Measurements from ENCODE around the gene SNX33. TPM values are rescaled to one million over a fixed set of nuclear protein-coding genes. Genes with fewer than 3 reads are reported as not detected.

SNX33 gene
- total RNA-seq, 1 donor from 2014 or later: 25.6 TPM

- H3K79me2 ChIP-seq (ENCODE audit: insufficient read depth, low read length): peaks cover 7% of the 10 kb centered on the region
- FAIRE-seq (no peak), DNase-seq (ENCODE audit: low read depth) (peak; percentile 44)
- no peaks in the 10 kb centered on the region for H3K27me3 ChIP-seq (ENCODE audit: insufficient read depth, low read length)
- Mint-ChIP-seq H3K4me1 (ENCODE audit: low read depth, unreplicated experiment) (peaks cover 39% of the 10 kb centered on the region), H3K27ac (ENCODE audit: unreplicated experiment) (peak overlapping the region; percentile 51), H3K36me3 (ENCODE audit: low read depth, unreplicated experiment) (peaks cover 8% of the 10 kb centered on the region), H3K9me3 (ENCODE audit: unreplicated experiment) (no peaks in the 10 kb centered on the region), H3K27me3 (ENCODE audit: low read depth, unreplicated experiment) (no peaks in the 10 kb centered on the region), H3K4me3 (ENCODE audit: unreplicated experiment) (no peak overlapping the region)
- H3K4me3 ChIP-seq (ENCODE audit: insufficient read depth, low read depth, low read length): no peak overlapping the region
- peak overlapping the region; percentile 96 for H3K27ac ChIP-seq (ENCODE audit: low read depth, low read length)
- peak overlapping the region; percentile 91 for H3K9ac ChIP-seq (ENCODE audit: low read length)
- TF ChIP-seq CTCF (IDR thresholded peaks at IDR 0.05; ENCODE audit: insufficient read depth, low read depth, low read length): no peak
- TF ChIP-seq EZH2 (IDR thresholded peaks at IDR 0.05; ENCODE audit: insufficient read depth, low read length): no peak
- no peaks in the 10 kb centered on the region for H4K20me1 ChIP-seq (ENCODE audit: insufficient read depth, low read length)
- peaks cover 56% of the 10 kb centered on the region for H3K4me1 ChIP-seq (ENCODE audit: insufficient read depth, low read length)
- H3K36me3 ChIP-seq (ENCODE audit: insufficient read depth, low read length): no peaks in the 10 kb centered on the region
- no peak overlapping the region for H2AFZ ChIP-seq (ENCODE audit: low read depth, low read length)
- peak overlapping the region; percentile 81 for H3K4me2 ChIP-seq (ENCODE audit: low read length)
- no peaks in the 10 kb centered on the region for H3K9me3 ChIP-seq (ENCODE audit: insufficient read depth, low read depth, low read length)
These were observed 24.3 kb downstream of the SNX33 start for GRCh38 chr15:75671730-75672602.

GRCh38 chr15:75672646-75673425 lies 25.1 kb downstream of the SNX33 start:
- Histone ChIP-seq H3K27ac (ENCODE audit: low read depth, low read length) (peak overlapping the region; percentile 96), H3K9me3 (ENCODE audit: insufficient read depth, low read depth, low read length) (no peaks in the 10 kb centered on the region), H3K4me1 (ENCODE audit: insufficient read depth, low read length) (peaks cover 48% of the 10 kb centered on the region), H4K20me1 (ENCODE audit: insufficient read depth, low read length) (no peaks in the 10 kb centered on the region), H3K4me3 (ENCODE audit: insufficient read depth, low read depth, low read length) (no peak overlapping the region), H2AFZ (ENCODE audit: low read depth, low read length) (no peak overlapping the region), H3K36me3 (ENCODE audit: insufficient read depth, low read length) (no peaks in the 10 kb centered on the region), H3K79me2 (ENCODE audit: insufficient read depth, low read length) (no peaks in the 10 kb centered on the region), H3K27me3 (ENCODE audit: insufficient read depth, low read length) (no peaks in the 10 kb centered on the region), H3K4me2 (ENCODE audit: low read length) (peak overlapping the region; percentile 81), H3K9ac (ENCODE audit: low read length) (peak overlapping the region; percentile 91)
- TF ChIP-seq CTCF (IDR thresholded peaks at IDR 0.05; ENCODE audit: insufficient read depth, low read depth, low read length) (no peak), EZH2 (IDR thresholded peaks at IDR 0.05; ENCODE audit: insufficient read depth, low read length) (no peak)
- H3K9me3 Mint-ChIP-seq (ENCODE audit: unreplicated experiment): no peaks in the 10 kb centered on the region
- no peaks in the 10 kb centered on the region for H3K27me3 Mint-ChIP-seq (ENCODE audit: low read depth, unreplicated experiment)
- DNase-seq (ENCODE audit: low read depth): peak; percentile 80
- peaks cover 8% of the 10 kb centered on the region for H3K36me3 Mint-ChIP-seq (ENCODE audit: low read depth, unreplicated experiment)
- peak; percentile 79 for FAIRE-seq
- H3K4me1 Mint-ChIP-seq (ENCODE audit: low read depth, unreplicated experiment): peaks cover 33% of the 10 kb centered on the region
- peak overlapping the region; percentile 51 for H3K27ac Mint-ChIP-seq (ENCODE audit: unreplicated experiment)
- H3K4me3 Mint-ChIP-seq (ENCODE audit: unreplicated experiment): peak overlapping the region; percentile 42

Data from astrocyte (in vitro differentiated cells and primary cell).